AG09319 (cell line): ENCODE results near the gene PRF1.

Source experiments
- DNase-seq: peaks from one replicate; pipeline ENCODE4 v3.0.0-alpha.2; 2010; ENCODE audit warnings: low read depth; ENCODE audit errors: extremely low read depth
- CTCF ChIP-seq: IDR thresholded peaks from 2 replicates; pipeline ENCODE4 v1.5.1; 2011; ENCODE audit warnings: low read depth, mild to moderate bottlenecking, inconsistent platforms, low read length, moderate library complexity

Gene PRF1

GRCh38 chr10:70595566-70596016, 7.0 kb downstream of the PRF1 start:
- no peak for TF ChIP-seq CTCF

GRCh38 chr10:70594161-70594560, 8.4 kb downstream of the PRF1 start:
- DNase-seq: no peak
- TF ChIP-seq CTCF: no peak

More at GRCh38 chr10:70595566-70596016, 7.0 kb downstream of the PRF1 start:
- no peak for DNase-seq

GRCh38 chr10:70593513-70593890, 9.0 kb downstream of the PRF1 start:
- no peak for DNase-seq
- TF ChIP-seq CTCF: no peak

GRCh38 chr10:70592746-70593512, 9.6 kb downstream of the PRF1 start:
- DNase-seq: no peak
- TF ChIP-seq CTCF: no peak

GRCh38 chr10:70592186-70592735, 10.3 kb downstream of the PRF1 start:
- DNase-seq: no peak
- TF ChIP-seq CTCF: no peak

- TF ChIP-seq CTCF: no peak
- DNase-seq: no peak
Measured at GRCh38 chr10:70590655-70591416, 11.7 kb downstream of the PRF1 start.
